Muscle layer of colon (tissue), 2 donors: ENCODE measurements around the gene AQR.
"Not testable (repeated sequence)": the region's sequence is repeated elsewhere in the genome, so short reads cannot be mapped to it uniquely, and the experiment has no call there.

Experiments used
- H3K27ac ChIP-seq: one replicate; pipeline ENCODE4 v1.7.0; 2013; ENCODE audit warnings: low read depth, mild to moderate bottlenecking, low read length, moderate library complexity
- H3K27me3 ChIP-seq, 2 donors: one replicate each; pipeline ENCODE4 v1.7.0; 2013; ENCODE audit warnings: low read length in 2 of 2, mild to moderate bottlenecking in 2 of 2; ENCODE audit not compliant: insufficient read depth in 2 of 2, control insufficient read depth in 1 of 2
- H3K36me3 ChIP-seq: one replicate; pipeline ENCODE4 v1.7.0; 2013; ENCODE audit warnings: mild to moderate bottlenecking, low read length; ENCODE audit not compliant: insufficient read depth
- H3K4me1 ChIP-seq: one replicate; pipeline ENCODE4 v1.7.0; 2013; ENCODE audit warnings: mild to moderate bottlenecking, low read length; ENCODE audit not compliant: insufficient read depth
- H3K4me3 ChIP-seq, 2 donors: one replicate each; pipeline ENCODE4 v1.7.0; 2013; ENCODE audit warnings: low read length in 2 of 2, low read depth in 1 of 2, mild to moderate bottlenecking in 1 of 2, moderate library complexity in 1 of 2
- H3K9ac ChIP-seq: one replicate; pipeline ENCODE4 v1.7.0; 2013; ENCODE audit warnings: low read length
- H3K9me3 ChIP-seq: one replicate; pipeline ENCODE4 v1.7.0; 2013; ENCODE audit warnings: mild to moderate bottlenecking, low read length
- donor health status: abdominal sarcoma.
- donor health status: Adenocarcinoma of cecum.

Gene AQR

GRCh38 chr15:34847598-34847997, 121.9 kb downstream of the AQR start:
- no peaks in the 10 kb centered on the region for H3K4me1 ChIP-seq
- no peaks in the 10 kb centered on the region for H3K27me3 ChIP-seq
- H3K4me3 ChIP-seq = no peak overlapping the region
- no peaks in the 10 kb centered on the region for H3K36me3 ChIP-seq
- H3K9me3 ChIP-seq = no peaks in the 10 kb centered on the region
- H3K9ac ChIP-seq = no peak overlapping the region
- H3K27ac ChIP-seq = no peak overlapping the region

- no peak overlapping the region for H3K4me3 ChIP-seq
- peaks cover 12% of the 10 kb centered on the region for H3K4me1 ChIP-seq
- H3K36me3 ChIP-seq = no peaks in the 10 kb centered on the region
- no peaks in the 10 kb centered on the region for H3K27me3 ChIP-seq
- no peaks in the 10 kb centered on the region for H3K9me3 ChIP-seq
- no peak overlapping the region for H3K27ac ChIP-seq
- no peak overlapping the region for H3K9ac ChIP-seq
Observed at GRCh38 chr15:34841262-34841725, 128.2 kb downstream of the AQR start.

- no peaks in the 10 kb centered on the region for H3K36me3 ChIP-seq
- no peaks in the 10 kb centered on the region for H3K9me3 ChIP-seq
- no peak overlapping the region for H3K9ac ChIP-seq
- H3K4me3 ChIP-seq = no peak overlapping the region
- H3K27ac ChIP-seq = no peak overlapping the region
- H3K27me3 ChIP-seq = no peaks in the 10 kb centered on the region
- H3K4me1 ChIP-seq = peaks cover 12% of the 10 kb centered on the region
Observed at GRCh38 chr15:34838282-34838681, 131.3 kb downstream of the AQR start.

GRCh38 chr15:34837246-34838016, 132.1 kb downstream of the AQR start:
- no peak overlapping the region for H3K9ac ChIP-seq
- H3K27ac ChIP-seq = no peak overlapping the region
- no peaks in the 10 kb centered on the region for H3K9me3 ChIP-seq
- H3K4me1 ChIP-seq = peaks cover 12% of the 10 kb centered on the region
- no peaks in the 10 kb centered on the region for H3K36me3 ChIP-seq
- H3K27me3 ChIP-seq = no peaks in the 10 kb centered on the region
- no peak overlapping the region for H3K4me3 ChIP-seq

GRCh38 chr15:34828145-34828911, 141.2 kb downstream of the AQR start:
- H3K4me1 ChIP-seq = peaks cover 6% of the 10 kb centered on the region
- no peaks in the 10 kb centered on the region for H3K27me3 ChIP-seq
- no peaks in the 10 kb centered on the region for H3K36me3 ChIP-seq
- H3K27ac ChIP-seq = no peak overlapping the region
- H3K4me3 ChIP-seq = no peak overlapping the region
- H3K9ac ChIP-seq = no peak overlapping the region
- no peaks in the 10 kb centered on the region for H3K9me3 ChIP-seq

GRCh38 chr15:34821831-34822230, 147.7 kb downstream of the AQR start:
- Histone ChIP-seq H3K4me1 (peaks cover 6% of the 10 kb centered on the region), H3K36me3 (no peaks in the 10 kb centered on the region), H3K9me3 (no peaks in the 10 kb centered on the region), H3K27me3 (no peaks in the 10 kb centered on the region), H3K4me3 (no peak overlapping the region), H3K27ac (no peak overlapping the region), H3K9ac (no peak overlapping the region)

- Histone ChIP-seq H3K36me3 (no peaks in the 10 kb centered on the region), H3K9me3 (no peaks in the 10 kb centered on the region), H3K9ac (no peak overlapping the region), H3K4me3 (no peak overlapping the region), H3K27ac (no peak overlapping the region), H3K4me1 (peaks cover 1% of the 10 kb centered on the region), H3K27me3 (no peaks in the 10 kb centered on the region)
Observed at GRCh38 chr15:34820110-34820509, 149.4 kb downstream of the AQR start.

- H3K27ac ChIP-seq = no peak overlapping the region
- no peak overlapping the region for H3K4me3 ChIP-seq
- H3K27me3 ChIP-seq = no peaks in the 10 kb centered on the region
- no peak overlapping the region for H3K9ac ChIP-seq
- no peaks in the 10 kb centered on the region for H3K9me3 ChIP-seq
- H3K4me1 ChIP-seq = no peaks in the 10 kb centered on the region
- H3K36me3 ChIP-seq = no peaks in the 10 kb centered on the region
Observed at GRCh38 chr15:34818526-34818925, 151.0 kb downstream of the AQR start.

- Histone ChIP-seq H3K27me3 (no peaks in the 10 kb centered on the region), H3K9ac (no peak overlapping the region), H3K4me1 (no peaks in the 10 kb centered on the region), H3K36me3 (no peaks in the 10 kb centered on the region), H3K27ac (no peak overlapping the region), H3K9me3 (no peaks in the 10 kb centered on the region), H3K4me3 (no peak overlapping the region)
Observed at GRCh38 chr15:34815836-34816235, 153.7 kb downstream of the AQR start.

GRCh38 chr15:34813446-34814190, 155.9 kb downstream of the AQR start:
- Histone ChIP-seq H3K4me3 (no peak overlapping the region), H3K27me3 (no peaks in the 10 kb centered on the region), H3K4me1 (no peaks in the 10 kb centered on the region), H3K9me3 (no peaks in the 10 kb centered on the region), H3K36me3 (no peaks in the 10 kb centered on the region), H3K9ac (no peak overlapping the region), H3K27ac (no peak overlapping the region)

- not testable (repeated sequence) for H3K36me3 ChIP-seq, H3K4me1 ChIP-seq, H3K9ac ChIP-seq, H3K9me3 ChIP-seq, H3K4me3 ChIP-seq, H3K27me3 ChIP-seq, H3K27ac ChIP-seq
Observed at GRCh38 chr15:34812868-34813365, 156.6 kb downstream of the AQR start.
